B cell (primary cell): Measurements from ENCODE around the gene PRKACG. TPM values are rescaled to one million over a fixed set of nuclear protein-coding genes. Genes with fewer than 3 reads are reported as not detected.
"Not testable (repeated sequence)": the region's sequence is repeated elsewhere in the genome, so short reads cannot be mapped to it uniquely, and the experiment has no call there.

Source experiments
- ATAC-seq: fragments of 200-7000 bp; cut with Tn5 transposase; one replicate; pipeline ENCODE4 v1.10.0; 2021; ENCODE audit warnings: low read depth, mild to moderate bottlenecking, moderate number of reproducible peaks, moderate library complexity
- CTCF ChIA-PET: fragments of 350-600 bp; sonication (Branson Sonifier 250); formaldehyde crosslinking; loops from one replicate; lab custom pipeline; 2021; ENCODE audit warnings: antibody characterized with exemption, inconsistent platforms; lab: Charles Lee
- POLR2A ChIA-PET: fragments of 350-600 bp; sonication (Branson Sonifier 250); formaldehyde crosslinking; loops from one replicate; lab custom pipeline; 2021; ENCODE audit warnings: antibody characterized with exemption; lab: Charles Lee
- DNase-seq: peaks from one replicate; pipeline ENCODE4 v3.0.0; 2013
- H2AFZ ChIP-seq: 2 replicates; pipeline ENCODE4 v1.6.1; 2012; ENCODE audit warnings: mild to moderate bottlenecking, low read depth, low read length; ENCODE audit not compliant: insufficient read depth, poor library complexity, severe bottlenecking
- H3K27ac ChIP-seq, 2 donors: 1 replicate in 1 of 2; 2 replicates in 1 of 2; pipeline ENCODE4 v1.5.1; 2012 to 2013; ENCODE audit warnings: low read length in 2 of 2, mild to moderate bottlenecking in 2 of 2, moderate library complexity in 1 of 2
- H3K27me3 ChIP-seq, 4 experiments: fragments of 200-600 bp in 1 of 4; sonication (generic) in 1 of 4; replicated peaks in 1 of 4; 1 replicate in 2 of 4; 2 replicates in 2 of 4; pipeline versions ENCODE4 v1.6.1 to v1.7.0; 2013 to 2016; ENCODE audit warnings: low read length in 3 of 4, mild to moderate bottlenecking in 2 of 4, mixed read lengths in 1 of 4, moderate library complexity in 1 of 4; ENCODE audit not compliant: insufficient read depth in 4 of 4, control insufficient read depth in 3 of 4; ENCODE audit errors: control extremely low read depth in 1 of 4
- H3K36me3 ChIP-seq, 2 experiments: replicated peaks in 1 of 2; 1 replicate in 1 of 2; 2 replicates in 1 of 2; pipeline versions ENCODE4 v1.6.1 to v1.7.1; 2013; ENCODE audit warnings: low read length in 1 of 2; ENCODE audit not compliant: insufficient read depth in 2 of 2, control insufficient read depth in 1 of 2; ENCODE audit errors: control extremely low read depth in 1 of 2, extremely low read depth in 1 of 2
- H3K4me1 ChIP-seq, 2 donors: fragments of 200-600 bp in 1 of 2; sonication (generic) in 1 of 2; 1 replicate in 1 of 2; 2 replicates in 1 of 2; pipeline versions ENCODE4 v1.5.1 to v1.6.1; 2013 to 2017; ENCODE audit warnings: low read length in 2 of 2; ENCODE audit not compliant: control insufficient read depth in 2 of 2, insufficient read depth in 2 of 2
- H3K4me2 ChIP-seq: replicated peaks from 2 replicates; pipeline ENCODE3; 2012; ENCODE audit warnings: mild to moderate bottlenecking, low read depth, low read length; ENCODE audit not compliant: poor library complexity, severe bottlenecking
- H3K4me3 ChIP-seq, 5 experiments: fragments of 200-600 bp in 1 of 5; sonication (generic) in 1 of 5; 1 replicate in 3 of 5; 2 replicates in 2 of 5; pipeline versions ENCODE4 v1.5.1 to v1.7.0; 2011 to 2016; ENCODE audit warnings: low read length in 4 of 5, mild to moderate bottlenecking in 4 of 5, low read depth in 2 of 5, control low read depth in 1 of 5, moderate library complexity in 1 of 5; ENCODE audit not compliant: insufficient read depth in 1 of 5; ENCODE audit errors: control extremely low read depth in 1 of 5, extremely low read depth in 1 of 5
- H3K79me2 ChIP-seq: fragments of 200-600 bp; sonication (generic); one replicate; pipeline ENCODE4 v1.6.0; 2016; ENCODE audit warnings: low read length; ENCODE audit not compliant: control insufficient read depth, insufficient read depth
- H3K9ac ChIP-seq: fragments of 200-600 bp; sonication (generic); 2 replicates; pipeline ENCODE4 v1.6.1; 2017; ENCODE audit warnings: mild to moderate bottlenecking, low read length, moderate library complexity
- H3K9me3 ChIP-seq, 3 donors: one replicate each; pipeline versions ENCODE4 v1.6.1 to v1.7.1; 2013; ENCODE audit warnings: low read length in 2 of 3; ENCODE audit not compliant: control insufficient read depth in 2 of 3, insufficient read depth in 1 of 3; ENCODE audit errors: control extremely low read depth in 1 of 3
- H4K20me1 ChIP-seq: 2 replicates; pipeline ENCODE4 v1.6.0; 2012; ENCODE audit warnings: mild to moderate bottlenecking, low read length; ENCODE audit not compliant: insufficient read depth, control insufficient read depth, poor library complexity, severe bottlenecking
- H3K27ac Mint-ChIP-seq: one replicate; pipeline ENCODE4 v1.8.0; 2021; ENCODE audit warnings: mixed read lengths
- H3K27me3 Mint-ChIP-seq: one replicate; pipeline ENCODE4 v1.8.0; 2021; ENCODE audit warnings: mixed read lengths
- H3K4me1 Mint-ChIP-seq: one replicate; pipeline ENCODE4 v1.8.0; 2021; ENCODE audit warnings: mixed read lengths
- H3K4me3 Mint-ChIP-seq: one replicate; pipeline ENCODE4 v1.8.0; 2021; ENCODE audit warnings: mixed read lengths
- H3K9me3 Mint-ChIP-seq: one replicate; pipeline ENCODE4 v1.8.0; 2022; ENCODE audit warnings: mixed read lengths; ENCODE audit not compliant: insufficient read depth
- CTCF ChIP-seq: fragments of 200-600 bp; IDR thresholded peaks from one replicate; pipeline ENCODE4 v1.8.0; 2022; ENCODE audit warnings: antibody characterized with exemption, mild to moderate bottlenecking
- EZH2 ChIP-seq: IDR thresholded peaks from 2 replicates; pipeline ENCODE4 v1.6.1; 2012; ENCODE audit warnings: borderline replicate concordance, low read depth, mild to moderate bottlenecking, moderate library complexity, low read length; ENCODE audit not compliant: insufficient read depth, poor library complexity, severe bottlenecking
- WGBS: methylation state at CpG from one replicate; pipeline ENCODE4 v1.1.5; 2013; ENCODE audit warnings: missing lambda C conversion rate; ENCODE audit not compliant: insufficient coverage; 5-methylcytosine and 5-hydroxymethylcytosine counted together
- intact Hi-C: fragments of 100-400 bp; cut with micrococcal nuclease; formaldehyde crosslinking; loops from one replicate; pipeline ENCODE4 v1.10.0; 2022
- polyA plus RNA-seq: library from polyadenylated mRNA; depleted of rRNA; stranded (reverse); fragments of >200 nt; gene quantifications from 2 replicates; pipeline ENCODE4 v1.2.3, GENCODE V29; 2012
- total RNA-seq, 2 donors: library from RNA; stranded (reverse); fragments of 120-200 nt in 1 of 2; gene quantifications; 1 replicate in 1 of 2; 2 replicates in 1 of 2; pipeline versions ENCODE4 v1.2.3 to v1.2.4, GENCODE V29; 2013 to 2022

Gene PRKACG
- total and polyA plus RNA-seq, 2 donors (not counting 1 experiment from before 2014, with no cell fraction given) = not detected

- POLR2A ChIA-PET = no interaction called here
Observed at GRCh38 chr9:69054989-69055388, 41.1 kb upstream of the PRKACG start.

GRCh38 chr9:69050936-69051335, 37.0 kb upstream of the PRKACG start:
- CTCF ChIA-PET = interaction anchor here (1.4 kb wide), 1 partner anchor 10 kb away, joined by 4 read pairs; no protein-coding TSS in a partner anchor
- H3K9me3 Mint-ChIP-seq, intact Hi-C loops: not testable (repeated sequence)

More at GRCh38 chr9:69054989-69055388, 41.1 kb upstream of the PRKACG start:
- no peak overlapping the region for H3K4me3 Mint-ChIP-seq
- H3K36me3 ChIP-seq = peaks cover 5 to 6% of the 10 kb centered on the region in 2 experiments
- no peaks in the 10 kb centered on the region for H3K27me3 ChIP-seq
- 80% methylated on average over 1 of the region's 1 CpG for WGBS
- no peaks in the 10 kb centered on the region for H3K27me3 Mint-ChIP-seq
- H3K9me3 ChIP-seq = no peaks in the 10 kb centered on the region
- TF ChIP-seq EZH2 (no peak), CTCF (no peak)
- no peak overlapping the region for H3K27ac ChIP-seq
- CTCF ChIA-PET = interaction anchor here (1.0 to 6.5 kb wide), 7 partner anchors 8 to 865 kb away, joined by 3 to 101 read pairs (median 5); no protein-coding TSS in a partner anchor
- H3K4me1 ChIP-seq = no peaks in the 10 kb centered on the region
- H3K4me3 ChIP-seq = no peak overlapping the region
- no peak overlapping the region for H3K4me2 ChIP-seq
- intact Hi-C loops = no loop called here
- H4K20me1 ChIP-seq = no peaks in the 10 kb centered on the region
- H2AFZ ChIP-seq = no peak overlapping the region
- DNase-seq (no peak), ATAC-seq (no peak)
- no peaks in the 10 kb centered on the region for H3K9me3 Mint-ChIP-seq
- H3K27ac Mint-ChIP-seq = no peak overlapping the region
- no peaks in the 10 kb centered on the region for H3K79me2 ChIP-seq
- no peak overlapping the region for H3K9ac ChIP-seq
- H3K4me1 Mint-ChIP-seq = no peaks in the 10 kb centered on the region

More at GRCh38 chr9:69050936-69051335, 37.0 kb upstream of the PRKACG start:
- H3K79me2 ChIP-seq, H3K27ac Mint-ChIP-seq, H3K27ac ChIP-seq, ATAC-seq, POLR2A ChIA-PET, H3K9me3 ChIP-seq, DNase-seq, H3K4me3 Mint-ChIP-seq, H3K4me2 ChIP-seq, H3K4me1 ChIP-seq, H3K27me3 ChIP-seq, H3K4me1 Mint-ChIP-seq, H3K9ac ChIP-seq, H4K20me1 ChIP-seq, H3K27me3 Mint-ChIP-seq, H2AFZ ChIP-seq, H3K4me3 ChIP-seq: not testable (repeated sequence)
- H3K36me3 ChIP-seq = peaks cover 3 to 20% of the 10 kb centered on the region in 2 experiments
- WGBS = 100% methylated on average over 3 of the region's 12 CpGs
